WTC11 (cell line): ENCODE results near the gene LTBP1.

ENCODE experiments used
- ESRRA ChIP-seq: sonication (generic); formaldehyde crosslinking; IDR thresholded peaks from 2 replicates; pipeline ENCODE4 v1.8.1; 2022; ENCODE audit warnings: mild to moderate bottlenecking, missing genetic modification reagents, borderline replicate concordance
- NR2C2 ChIP-seq: sonication (generic); formaldehyde crosslinking; IDR thresholded peaks from 2 replicates; pipeline ENCODE4 v1.8.0; 2022; ENCODE audit warnings: mild to moderate bottlenecking, missing genetic modification reagents
- ZNF317 ChIP-seq: sonication (generic); formaldehyde crosslinking; IDR thresholded peaks from 2 replicates; pipeline ENCODE4 v1.8.1; 2023; ENCODE audit warnings: low read depth, mild to moderate bottlenecking, moderate library complexity, missing genetic modification reagents, borderline replicate concordance
- ZNF416 ChIP-seq: fragments of 250-450 bp; sonication (Bioruptor Pico); IDR thresholded peaks from 2 replicates; pipeline ENCODE4 v1.9.0; 2021; ENCODE audit warnings: mild to moderate bottlenecking, inconsistent platforms
- TF ChIP-seq, protein P1 (sequence below): fragments of 200-600 bp; IDR thresholded peaks from 2 replicates; pipeline ENCODE4 v1.8.0; 2022; ENCODE audit warnings: antibody characterized with exemption
- TF ChIP-seq, protein P2 (sequence below): sonication (generic); formaldehyde crosslinking; IDR thresholded peaks from 2 replicates; pipeline ENCODE4 v1.8.0; 2022; ENCODE audit warnings: missing genetic modification reagents
- TF ChIP-seq, protein P3 (sequence below): sonication (generic); formaldehyde crosslinking; IDR thresholded peaks from 2 replicates; pipeline ENCODE4 v1.8.0; 2022; ENCODE audit warnings: mild to moderate bottlenecking, missing genetic modification reagents
- TF ChIP-seq, protein P4 (sequence below): sonication (generic); formaldehyde crosslinking; IDR thresholded peaks from 2 replicates; pipeline ENCODE4 v1.8.1; 2022; ENCODE audit warnings: low read depth, missing genetic modification reagents, borderline replicate concordance

DNA sequence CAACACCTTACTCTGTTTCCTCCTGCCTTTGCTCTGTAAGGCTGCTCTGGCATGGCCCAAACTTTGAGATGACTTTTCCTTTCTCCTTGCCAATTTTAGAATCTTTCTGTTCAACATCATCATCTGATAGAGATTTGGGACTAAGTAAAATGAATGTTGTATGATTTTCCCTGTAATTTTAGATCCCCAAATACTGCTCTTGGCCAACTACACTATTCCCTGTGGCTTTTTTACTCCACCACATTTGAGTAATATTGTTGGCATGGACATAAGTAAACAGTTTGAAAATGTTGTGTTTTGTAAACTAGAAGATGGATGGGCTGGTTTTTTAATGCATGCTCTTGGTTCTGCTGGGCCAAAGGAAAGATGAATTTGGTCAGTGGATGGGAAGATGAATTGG is 12.1 kb downstream of the LTBP1 start:
- no peak for TF ChIP-seq ESRRA (CRISPR knock-in tag)
- TF ChIP-seq, protein P1, sequence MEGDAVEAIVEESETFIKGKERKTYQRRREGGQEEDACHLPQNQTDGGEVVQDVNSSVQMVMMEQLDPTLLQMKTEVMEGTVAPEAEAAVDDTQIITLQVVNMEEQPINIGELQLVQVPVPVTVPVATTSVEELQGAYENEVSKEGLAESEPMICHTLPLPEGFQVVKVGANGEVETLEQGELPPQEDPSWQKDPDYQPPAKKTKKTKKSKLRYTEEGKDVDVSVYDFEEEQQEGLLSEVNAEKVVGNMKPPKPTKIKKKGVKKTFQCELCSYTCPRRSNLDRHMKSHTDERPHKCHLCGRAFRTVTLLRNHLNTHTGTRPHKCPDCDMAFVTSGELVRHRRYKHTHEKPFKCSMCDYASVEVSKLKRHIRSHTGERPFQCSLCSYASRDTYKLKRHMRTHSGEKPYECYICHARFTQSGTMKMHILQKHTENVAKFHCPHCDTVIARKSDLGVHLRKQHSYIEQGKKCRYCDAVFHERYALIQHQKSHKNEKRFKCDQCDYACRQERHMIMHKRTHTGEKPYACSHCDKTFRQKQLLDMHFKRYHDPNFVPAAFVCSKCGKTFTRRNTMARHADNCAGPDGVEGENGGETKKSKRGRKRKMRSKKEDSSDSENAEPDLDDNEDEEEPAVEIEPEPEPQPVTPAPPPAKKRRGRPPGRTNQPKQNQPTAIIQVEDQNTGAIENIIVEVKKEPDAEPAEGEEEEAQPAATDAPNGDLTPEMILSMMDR = no peak
- TF ChIP-seq, protein P2, sequence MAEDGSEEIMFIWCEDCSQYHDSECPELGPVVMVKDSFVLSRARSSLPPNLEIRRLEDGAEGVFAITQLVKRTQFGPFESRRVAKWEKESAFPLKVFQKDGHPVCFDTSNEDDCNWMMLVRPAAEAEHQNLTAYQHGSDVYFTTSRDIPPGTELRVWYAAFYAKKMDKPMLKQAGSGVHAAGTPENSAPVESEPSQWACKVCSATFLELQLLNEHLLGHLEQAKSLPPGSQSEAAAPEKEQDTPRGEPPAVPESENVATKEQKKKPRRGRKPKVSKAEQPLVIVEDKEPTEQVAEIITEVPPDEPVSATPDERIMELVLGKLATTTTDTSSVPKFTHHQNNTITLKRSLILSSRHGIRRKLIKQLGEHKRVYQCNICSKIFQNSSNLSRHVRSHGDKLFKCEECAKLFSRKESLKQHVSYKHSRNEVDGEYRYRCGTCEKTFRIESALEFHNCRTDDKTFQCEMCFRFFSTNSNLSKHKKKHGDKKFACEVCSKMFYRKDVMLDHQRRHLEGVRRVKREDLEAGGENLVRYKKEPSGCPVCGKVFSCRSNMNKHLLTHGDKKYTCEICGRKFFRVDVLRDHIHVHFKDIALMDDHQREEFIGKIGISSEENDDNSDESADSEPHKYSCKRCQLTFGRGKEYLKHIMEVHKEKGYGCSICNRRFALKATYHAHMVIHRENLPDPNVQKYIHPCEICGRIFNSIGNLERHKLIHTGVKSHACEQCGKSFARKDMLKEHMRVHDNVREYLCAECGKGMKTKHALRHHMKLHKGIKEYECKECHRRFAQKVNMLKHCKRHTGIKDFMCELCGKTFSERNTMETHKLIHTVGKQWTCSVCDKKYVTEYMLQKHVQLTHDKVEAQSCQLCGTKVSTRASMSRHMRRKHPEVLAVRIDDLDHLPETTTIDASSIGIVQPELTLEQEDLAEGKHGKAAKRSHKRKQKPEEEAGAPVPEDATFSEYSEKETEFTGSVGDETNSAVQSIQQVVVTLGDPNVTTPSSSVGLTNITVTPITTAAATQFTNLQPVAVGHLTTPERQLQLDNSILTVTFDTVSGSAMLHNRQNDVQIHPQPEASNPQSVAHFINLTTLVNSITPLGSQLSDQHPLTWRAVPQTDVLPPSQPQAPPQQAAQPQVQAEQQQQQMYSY = no peak
- TF ChIP-seq, protein P3, sequence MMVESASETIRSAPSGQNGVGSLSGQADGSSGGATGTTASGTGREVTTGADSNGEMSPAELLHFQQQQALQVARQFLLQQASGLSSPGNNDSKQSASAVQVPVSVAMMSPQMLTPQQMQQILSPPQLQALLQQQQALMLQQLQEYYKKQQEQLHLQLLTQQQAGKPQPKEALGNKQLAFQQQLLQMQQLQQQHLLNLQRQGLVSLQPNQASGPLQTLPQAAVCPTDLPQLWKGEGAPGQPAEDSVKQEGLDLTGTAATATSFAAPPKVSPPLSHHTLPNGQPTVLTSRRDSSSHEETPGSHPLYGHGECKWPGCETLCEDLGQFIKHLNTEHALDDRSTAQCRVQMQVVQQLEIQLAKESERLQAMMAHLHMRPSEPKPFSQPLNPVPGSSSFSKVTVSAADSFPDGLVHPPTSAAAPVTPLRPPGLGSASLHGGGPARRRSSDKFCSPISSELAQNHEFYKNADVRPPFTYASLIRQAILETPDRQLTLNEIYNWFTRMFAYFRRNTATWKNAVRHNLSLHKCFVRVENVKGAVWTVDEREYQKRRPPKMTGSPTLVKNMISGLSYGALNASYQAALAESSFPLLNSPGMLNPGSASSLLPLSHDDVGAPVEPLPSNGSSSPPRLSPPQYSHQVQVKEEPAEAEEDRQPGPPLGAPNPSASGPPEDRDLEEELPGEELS (CRISPR knock-in tag) = no peak
- TF ChIP-seq, protein P4, sequence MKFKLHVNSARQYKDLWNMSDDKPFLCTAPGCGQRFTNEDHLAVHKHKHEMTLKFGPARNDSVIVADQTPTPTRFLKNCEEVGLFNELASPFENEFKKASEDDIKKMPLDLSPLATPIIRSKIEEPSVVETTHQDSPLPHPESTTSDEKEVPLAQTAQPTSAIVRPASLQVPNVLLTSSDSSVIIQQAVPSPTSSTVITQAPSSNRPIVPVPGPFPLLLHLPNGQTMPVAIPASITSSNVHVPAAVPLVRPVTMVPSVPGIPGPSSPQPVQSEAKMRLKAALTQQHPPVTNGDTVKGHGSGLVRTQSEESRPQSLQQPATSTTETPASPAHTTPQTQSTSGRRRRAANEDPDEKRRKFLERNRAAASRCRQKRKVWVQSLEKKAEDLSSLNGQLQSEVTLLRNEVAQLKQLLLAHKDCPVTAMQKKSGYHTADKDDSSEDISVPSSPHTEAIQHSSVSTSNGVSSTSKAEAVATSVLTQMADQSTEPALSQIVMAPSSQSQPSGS (CRISPR knock-in tag) = no peak
- TF ChIP-seq ZNF317 = no peak
- TF ChIP-seq ZNF416 (CRISPR knock-in tag) = no peak
- TF ChIP-seq NR2C2 (CRISPR knock-in tag) = no peak
